ENCODE results near the gene MORC3.
"Not testable (repeated sequence)": the region's sequence is repeated elsewhere in the genome, so short reads cannot be mapped to it uniquely, and the experiment has no call there.

MORC3 gene

GRCh38 chr21:36325373-36326010 is 5.5 kb downstream of the MORC3 start:
- DNase-seq (ENCODE audit: low read depth, low spot score): no peak

GRCh38 chr21:36330904-36331303 is 10.9 kb downstream of the MORC3 start:
- no peak for DNase-seq (ENCODE audit: low read depth, low spot score)

GRCh38 chr21:36337099-36337509 is 17.1 kb downstream of the MORC3 start:
- no peak for DNase-seq (ENCODE audit: low read depth, low spot score)

GRCh38 chr21:36338975-36339374 is 19.0 kb downstream of the MORC3 start:
- DNase-seq (ENCODE audit: low read depth, low spot score): no peak

GRCh38 chr21:36342581-36342980 is 22.6 kb downstream of the MORC3 start:
- not testable (repeated sequence) for DNase-seq (ENCODE audit: low read depth, low spot score)

- no peak for DNase-seq (ENCODE audit: low read depth, low spot score)
Measured at GRCh38 chr21:36344931-36345330, 24.9 kb downstream of the MORC3 start.

GRCh38 chr21:36347278-36347961 is 27.4 kb downstream of the MORC3 start:
- no peak for DNase-seq (ENCODE audit: low read depth, low spot score)

- no peak for DNase-seq (ENCODE audit: low read depth, low spot score)
Measured at GRCh38 chr21:36347962-36348328, 27.9 kb downstream of the MORC3 start.

- DNase-seq (ENCODE audit: low read depth, low spot score): no peak
Measured at GRCh38 chr21:36349315-36349714, 29.3 kb downstream of the MORC3 start.

GRCh38 chr21:36350282-36350910 is 30.4 kb downstream of the MORC3 start:
- no peak for DNase-seq (ENCODE audit: low read depth, low spot score)

- DNase-seq (ENCODE audit: low read depth, low spot score): no peak
Measured at GRCh38 chr21:36354918-36355680, 35.1 kb downstream of the MORC3 start.

GRCh38 chr21:36355868-36356267 is 35.9 kb downstream of the MORC3 start:
- no peak for DNase-seq (ENCODE audit: low read depth, low spot score)

- DNase-seq (ENCODE audit: low read depth, low spot score): no peak
Measured at GRCh38 chr21:36359185-36359584, 39.2 kb downstream of the MORC3 start.

GRCh38 chr21:36369064-36369685 is 49.2 kb downstream of the MORC3 start:
- DNase-seq (ENCODE audit: low read depth, low spot score): no peak

GRCh38 chr21:36375994-36376393 is 56.0 kb downstream of the MORC3 start:
- DNase-seq (ENCODE audit: low read depth, low spot score): no peak

GRCh38 chr21:36377391-36377842 is 57.4 kb downstream of the MORC3 start:
- no peak for DNase-seq (ENCODE audit: low read depth, low spot score)

- DNase-seq (ENCODE audit: low read depth, low spot score): no peak
Measured at GRCh38 chr21:36379251-36379650, 59.3 kb downstream of the MORC3 start.

- DNase-seq (ENCODE audit: low read depth, low spot score): no peak
Measured at GRCh38 chr21:36381841-36382589, 62.0 kb downstream of the MORC3 start.

GRCh38 chr21:36382722-36383121 is 62.7 kb downstream of the MORC3 start:
- not testable (repeated sequence) for DNase-seq (ENCODE audit: low read depth, low spot score)

- DNase-seq (ENCODE audit: low read depth, low spot score): no peak
Measured at GRCh38 chr21:36384885-36385232, 64.9 kb downstream of the MORC3 start.
